ENCODE results near the gene OXGR1.

OXGR1 gene

DNA sequence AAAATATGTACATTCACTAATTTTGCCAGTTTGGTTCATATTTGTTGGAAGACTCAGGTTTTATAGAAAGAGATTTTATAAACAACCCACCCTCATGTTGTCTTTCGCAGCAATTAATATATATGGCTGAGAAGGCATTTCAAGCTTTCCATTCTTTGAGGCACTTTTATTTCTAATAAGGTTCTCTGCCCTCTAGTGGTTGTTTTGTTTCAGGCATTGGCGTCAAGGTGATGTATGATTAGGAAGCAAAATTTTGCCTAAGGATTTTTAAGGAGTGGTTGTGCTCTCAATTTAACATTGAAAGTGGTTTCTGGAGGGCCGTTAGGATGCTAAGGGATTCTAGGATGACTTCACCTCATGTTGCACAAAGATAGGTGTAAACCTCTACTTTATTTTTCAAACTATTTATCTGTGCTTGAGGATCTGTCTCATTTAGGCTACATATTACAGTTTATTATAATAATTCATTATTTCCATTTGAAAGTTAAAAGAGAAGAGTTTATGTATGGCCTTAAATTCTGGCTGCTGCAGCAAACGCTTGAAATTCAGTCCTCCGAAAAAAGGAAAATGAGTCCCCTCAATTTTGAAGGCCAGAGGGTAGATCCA, 35.9 kb downstream of the OXGR1 start:
- DNase-seq, result peak; percentile 80

DNA sequence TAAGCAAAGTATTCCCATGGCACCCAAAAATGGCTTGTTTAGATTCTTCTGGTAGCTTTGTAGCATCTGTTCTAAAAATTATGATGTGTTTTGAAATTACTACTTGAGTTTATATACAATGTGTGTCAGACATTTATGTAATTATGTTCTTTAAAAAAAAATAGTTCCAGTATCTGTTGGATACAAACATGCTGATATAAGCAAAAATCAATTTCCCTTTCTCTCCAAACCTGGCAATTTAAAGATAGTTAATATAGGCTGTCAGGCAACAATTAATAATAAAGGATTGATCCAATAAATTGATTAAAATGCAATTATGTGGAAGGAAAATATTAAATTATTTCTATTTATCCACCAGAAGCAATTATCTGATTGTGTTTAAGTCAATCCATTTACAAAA, 41.7 kb downstream of the OXGR1 start:
- DNase-seq, result no peak

DNA sequence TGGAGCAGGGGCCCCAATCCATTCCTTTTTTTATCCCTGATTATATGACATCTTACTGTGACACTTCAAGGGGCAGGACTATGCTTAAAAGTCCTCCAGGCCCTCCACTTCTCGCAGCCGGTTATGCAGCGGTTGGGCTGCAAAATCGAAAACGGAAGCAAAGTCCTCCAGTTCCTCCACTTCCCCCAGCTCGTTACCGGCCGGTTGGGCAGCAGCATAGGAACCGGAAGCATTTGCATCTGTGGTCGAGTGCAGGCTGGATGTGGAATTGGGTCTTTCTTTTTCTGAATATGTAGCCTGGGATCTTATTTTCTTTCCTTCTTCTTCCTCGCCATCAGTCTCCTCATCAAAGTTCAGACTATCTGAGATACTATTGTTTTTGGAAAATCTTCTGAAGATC, 46.1 kb downstream of the OXGR1 start:
- no peak for DNase-seq

DNA sequence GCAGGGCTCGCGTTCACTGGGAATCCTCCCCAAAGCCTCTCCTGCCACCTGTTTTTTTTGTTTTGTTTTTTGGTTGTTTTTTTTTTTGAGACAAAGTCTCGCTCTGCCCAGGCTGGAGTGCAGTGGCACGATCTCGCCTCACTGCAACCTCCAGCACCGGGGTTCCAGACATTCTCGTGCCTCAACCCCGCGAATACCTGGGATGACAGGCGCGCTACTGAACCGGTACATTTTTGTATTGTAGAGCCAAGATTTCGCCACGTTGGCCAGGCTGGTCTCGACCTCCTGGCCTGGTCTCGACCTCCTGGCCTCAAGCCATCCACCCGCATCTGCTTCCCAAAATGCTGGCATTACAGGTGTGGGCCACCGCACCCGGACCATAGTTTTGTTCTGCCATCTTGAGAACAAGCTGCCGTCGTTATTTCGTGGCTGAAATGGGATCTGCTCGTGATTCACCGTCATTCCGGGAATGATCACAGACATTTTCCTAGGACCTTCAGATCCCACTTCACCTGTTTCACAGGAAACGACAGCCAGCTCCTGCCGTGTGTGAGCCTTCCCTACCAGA, 46.8 kb downstream of the OXGR1 start:
- DNase-seq, result no peak

DNA sequence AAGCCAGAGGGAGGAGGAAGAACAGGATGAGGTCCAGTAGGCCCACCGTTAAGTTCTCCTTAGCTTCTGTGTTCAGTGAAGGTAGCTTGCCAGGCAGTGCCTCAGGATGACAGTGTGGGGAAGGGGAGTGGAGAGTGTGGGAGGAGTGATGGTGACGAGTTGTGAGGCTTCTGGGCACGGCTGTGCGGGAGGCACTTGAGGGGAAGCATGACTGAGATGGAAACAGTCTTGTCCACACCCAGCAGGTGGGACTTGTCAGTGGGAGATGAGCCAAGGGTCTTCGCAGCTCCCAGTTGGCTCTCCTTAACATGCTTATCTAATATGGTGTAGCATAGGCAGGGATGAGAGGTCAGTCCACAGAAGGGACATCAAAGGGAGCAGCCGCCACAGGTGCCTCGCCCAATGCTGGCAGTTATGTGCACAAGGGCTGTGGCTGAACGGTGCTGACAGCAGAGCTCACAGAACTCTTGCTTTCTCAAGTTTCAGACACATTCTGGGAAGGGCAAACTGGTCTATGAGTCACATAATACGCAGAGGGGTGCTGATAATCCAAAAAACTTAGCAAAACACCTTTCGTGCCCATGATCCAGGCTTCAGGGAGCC, 47.5 kb downstream of the OXGR1 start:
- no peak for DNase-seq

DNA sequence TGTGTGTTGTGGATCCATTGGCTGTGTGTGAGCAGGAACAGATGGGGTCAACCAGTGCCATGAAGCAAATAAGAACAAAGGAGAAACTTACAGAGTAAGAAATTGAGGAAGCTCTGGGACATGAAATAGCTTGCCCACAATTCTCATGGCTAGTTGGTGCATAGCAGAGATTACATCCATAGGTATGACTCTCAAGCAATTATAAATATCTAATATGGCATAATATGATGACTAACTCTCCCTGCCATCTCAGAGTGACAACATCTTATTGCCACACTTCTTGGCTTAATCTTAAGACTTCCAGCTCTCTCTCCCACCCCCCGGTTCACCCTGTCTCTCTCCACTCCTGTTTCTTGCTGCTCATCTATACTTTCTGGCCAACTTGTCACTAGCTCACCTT, 53.3 kb downstream of the OXGR1 start:
- DNase-seq, result no peak

DNA sequence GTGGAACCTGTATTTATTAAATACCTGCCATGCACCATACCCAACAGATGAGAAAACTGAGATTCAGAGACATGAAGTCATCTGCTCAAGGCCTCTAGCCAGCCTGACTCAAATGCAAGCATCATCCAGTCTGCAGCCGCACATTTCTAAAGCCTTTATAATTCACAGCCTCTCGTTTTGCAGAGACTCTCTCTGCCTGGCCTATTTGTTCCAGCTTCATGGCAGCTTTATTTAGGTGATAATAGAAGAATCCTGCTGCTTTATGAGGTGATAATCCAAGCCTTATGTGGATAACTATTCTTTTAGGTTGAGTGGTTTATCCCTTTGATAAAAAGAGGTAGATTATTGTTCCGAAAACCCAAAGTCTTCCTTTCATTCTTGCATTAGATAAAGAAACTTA, 58.4 kb downstream of the OXGR1 start:
- DNase-seq, result no peak
